ENCODE data around the gene ANTXR1.

The ANTXR1 gene

GRCh38 chr2:69036926-69037325 is 23.9 kb downstream of the ANTXR1 start:
- Histone ChIP-seq H3K79me2 (ENCODE audit: low read length) (no peaks in the 10 kb centered on the region), H3K4me3 (ENCODE audit: low read length) (no peak overlapping the region), H3K9ac (ENCODE audit: low read length) (no peak overlapping the region), H4K20me1 (ENCODE audit: insufficient read depth, low read length) (no peaks in the 10 kb centered on the region), H3K27me3 (ENCODE audit: low read depth, low read length) (peaks cover 77% of the 10 kb centered on the region), H3K36me3 (replicated peaks; ENCODE audit: low read depth, low read length) (no peaks in the 10 kb centered on the region), H3K4me2 (ENCODE audit: low read length) (no peak overlapping the region), H2AFZ (ENCODE audit: low read depth, low read length) (no peak overlapping the region), H3K9me3 (ENCODE audit: insufficient read depth, low read length) (no peaks in the 10 kb centered on the region), H3K27ac (ENCODE audit: low read length) (no peak overlapping the region), H3K4me1 (ENCODE audit: low read length) (no peaks in the 10 kb centered on the region)
- no peak for TF ChIP-seq EZH2phosphoT487 (IDR thresholded peaks at IDR 0.05; ENCODE audit: low read depth)
- TF ChIP-seq, protein P1, sequence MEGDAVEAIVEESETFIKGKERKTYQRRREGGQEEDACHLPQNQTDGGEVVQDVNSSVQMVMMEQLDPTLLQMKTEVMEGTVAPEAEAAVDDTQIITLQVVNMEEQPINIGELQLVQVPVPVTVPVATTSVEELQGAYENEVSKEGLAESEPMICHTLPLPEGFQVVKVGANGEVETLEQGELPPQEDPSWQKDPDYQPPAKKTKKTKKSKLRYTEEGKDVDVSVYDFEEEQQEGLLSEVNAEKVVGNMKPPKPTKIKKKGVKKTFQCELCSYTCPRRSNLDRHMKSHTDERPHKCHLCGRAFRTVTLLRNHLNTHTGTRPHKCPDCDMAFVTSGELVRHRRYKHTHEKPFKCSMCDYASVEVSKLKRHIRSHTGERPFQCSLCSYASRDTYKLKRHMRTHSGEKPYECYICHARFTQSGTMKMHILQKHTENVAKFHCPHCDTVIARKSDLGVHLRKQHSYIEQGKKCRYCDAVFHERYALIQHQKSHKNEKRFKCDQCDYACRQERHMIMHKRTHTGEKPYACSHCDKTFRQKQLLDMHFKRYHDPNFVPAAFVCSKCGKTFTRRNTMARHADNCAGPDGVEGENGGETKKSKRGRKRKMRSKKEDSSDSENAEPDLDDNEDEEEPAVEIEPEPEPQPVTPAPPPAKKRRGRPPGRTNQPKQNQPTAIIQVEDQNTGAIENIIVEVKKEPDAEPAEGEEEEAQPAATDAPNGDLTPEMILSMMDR (IDR thresholded peaks at IDR 0.05; ENCODE audit: low read depth, low read length): no peak

DNA sequence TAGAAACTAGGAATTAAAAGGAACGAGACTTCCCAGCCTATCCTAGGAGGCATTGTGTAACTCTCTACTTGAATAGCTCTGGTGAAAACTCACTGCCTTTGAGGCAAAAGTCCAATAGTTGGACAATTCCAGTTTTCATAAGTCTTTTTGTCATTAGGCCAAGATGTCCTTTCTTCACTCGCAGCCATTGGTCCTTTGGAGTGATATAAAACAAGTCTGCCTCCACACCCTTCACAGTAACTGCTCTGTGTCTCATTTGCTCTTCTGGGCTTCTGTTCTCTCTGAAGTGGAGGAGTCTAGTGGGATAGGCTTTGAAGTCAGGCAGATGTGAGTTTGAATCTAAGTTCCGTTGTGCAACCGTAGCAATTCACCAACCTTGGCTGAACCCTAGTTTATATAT is 28.2 kb downstream of the ANTXR1 start:
- Histone ChIP-seq H3K27ac (ENCODE audit: low read length) (no peak overlapping the region), H4K20me1 (ENCODE audit: insufficient read depth, low read length) (no peaks in the 10 kb centered on the region), H3K9me3 (ENCODE audit: insufficient read depth, low read length) (no peaks in the 10 kb centered on the region), H3K9ac (ENCODE audit: low read length) (no peak overlapping the region), H3K27me3 (ENCODE audit: low read depth, low read length) (peaks cover 82% of the 10 kb centered on the region), H3K4me2 (ENCODE audit: low read length) (no peak overlapping the region), H3K79me2 (ENCODE audit: low read length) (no peaks in the 10 kb centered on the region), H3K4me3 (ENCODE audit: low read length) (no peak overlapping the region), H3K36me3 (replicated peaks; ENCODE audit: low read depth, low read length) (no peaks in the 10 kb centered on the region), H3K4me1 (ENCODE audit: low read length) (no peaks in the 10 kb centered on the region), H2AFZ (ENCODE audit: low read depth, low read length) (no peak overlapping the region)
- TF ChIP-seq EZH2phosphoT487 (IDR thresholded peaks at IDR 0.05; ENCODE audit: low read depth): no peak
- TF ChIP-seq, protein P1 (IDR thresholded peaks at IDR 0.05; ENCODE audit: low read depth, low read length): no peak

- Histone ChIP-seq H3K4me2 (ENCODE audit: low read length) (no peak overlapping the region), H3K9ac (ENCODE audit: low read length) (no peak overlapping the region), H3K27me3 (ENCODE audit: low read depth, low read length) (peaks cover 89% of the 10 kb centered on the region), H3K79me2 (ENCODE audit: low read length) (no peaks in the 10 kb centered on the region), H3K4me3 (ENCODE audit: low read length) (no peak overlapping the region), H2AFZ (ENCODE audit: low read depth, low read length) (no peak overlapping the region), H3K27ac (ENCODE audit: low read length) (no peak overlapping the region), H3K9me3 (ENCODE audit: insufficient read depth, low read length) (no peaks in the 10 kb centered on the region), H3K36me3 (replicated peaks; ENCODE audit: low read depth, low read length) (no peaks in the 10 kb centered on the region), H3K4me1 (ENCODE audit: low read length) (no peaks in the 10 kb centered on the region), H4K20me1 (ENCODE audit: insufficient read depth, low read length) (no peaks in the 10 kb centered on the region)
- TF ChIP-seq, protein P1 (IDR thresholded peaks at IDR 0.05; ENCODE audit: low read depth, low read length): no peak
- TF ChIP-seq EZH2phosphoT487 (IDR thresholded peaks at IDR 0.05; ENCODE audit: low read depth): no peak
Measured at GRCh38 chr2:69043736-69044400, 30.9 kb downstream of the ANTXR1 start.

DNA sequence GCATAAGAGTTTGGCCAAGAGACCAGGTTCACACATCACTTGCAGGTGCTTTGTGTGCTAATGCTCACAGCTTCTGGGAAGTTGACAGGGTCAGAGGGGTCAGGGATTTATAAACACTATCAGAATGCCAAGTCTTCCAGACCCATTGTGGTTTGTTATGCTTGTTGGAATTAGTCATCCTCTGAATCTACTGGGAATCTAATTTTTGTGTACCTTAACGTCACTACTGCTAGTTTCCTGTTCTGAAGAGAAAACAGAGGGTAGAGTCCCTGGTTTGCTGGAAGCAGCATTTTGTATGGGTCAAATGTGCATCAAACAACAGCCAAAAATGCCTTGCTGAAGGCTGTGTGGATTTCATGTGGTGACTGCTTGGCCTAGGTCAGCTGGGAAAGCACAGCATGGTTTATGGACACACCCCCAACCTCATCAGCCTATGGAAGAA is 33.3 kb downstream of the ANTXR1 start:
- no peak for TF ChIP-seq EZH2phosphoT487 (IDR thresholded peaks at IDR 0.05; ENCODE audit: low read depth)
- TF ChIP-seq, protein P1 (IDR thresholded peaks at IDR 0.05; ENCODE audit: low read depth, low read length): no peak
- no peak overlapping the region for H3K9ac ChIP-seq (ENCODE audit: low read length)

More for the DNA sequence above, 33.3 kb downstream of the ANTXR1 start:
- H3K4me1 ChIP-seq (ENCODE audit: low read length): no peaks in the 10 kb centered on the region
- H3K27me3 ChIP-seq (ENCODE audit: low read depth, low read length): peaks cover 71% of the 10 kb centered on the region
- H2AFZ ChIP-seq (ENCODE audit: low read depth, low read length): no peak overlapping the region
- H3K36me3 ChIP-seq (replicated peaks; ENCODE audit: low read depth, low read length): no peaks in the 10 kb centered on the region
- no peak overlapping the region for H3K4me2 ChIP-seq (ENCODE audit: low read length)
- no peaks in the 10 kb centered on the region for H4K20me1 ChIP-seq (ENCODE audit: insufficient read depth, low read length)
- H3K4me3 ChIP-seq (ENCODE audit: low read length): no peak overlapping the region
- no peaks in the 10 kb centered on the region for H3K9me3 ChIP-seq (ENCODE audit: insufficient read depth, low read length)
- no peak overlapping the region for H3K27ac ChIP-seq (ENCODE audit: low read length)
- H3K79me2 ChIP-seq (ENCODE audit: low read length): no peaks in the 10 kb centered on the region
